Naive thymus-derived CD4-positive, alpha-beta T cell (primary cell): ENCODE results near the gene MIEF2. TPM values are rescaled to one million over a fixed set of nuclear protein-coding genes. Genes with fewer than 3 reads are reported as not detected.

ENCODE experiments used
- ATAC-seq: fragments of 150-1000 bp; cut with Tn5 transposase; 2 replicates; pipeline ENCODE4 v1.10.0; 2021; ENCODE audit warnings: mild to moderate bottlenecking, moderate library complexity
- CTCF ChIA-PET: fragments of 350-600 bp; sonication (Branson Sonifier 250); formaldehyde crosslinking; loops from one replicate; lab custom pipeline; 2021; ENCODE audit warnings: antibody characterized with exemption; lab: Charles Lee
- POLR2A ChIA-PET: fragments of 350-600 bp; sonication (Branson Sonifier 250); formaldehyde crosslinking; loops from one replicate; lab custom pipeline; 2021; ENCODE audit warnings: antibody characterized with exemption, inconsistent platforms; lab: Charles Lee
- DNase-seq, 9 donors: peaks; one replicate each; pipeline versions ENCODE4 v3.0.0 to v3.0.0-alpha.2; 2020 to 2022; ENCODE audit warnings: mixed read lengths in 1 of 9
- H3K27ac ChIP-seq: one replicate; pipeline ENCODE4 v1.7.0; 2013; ENCODE audit warnings: mild to moderate bottlenecking, low read depth, low read length, moderate library complexity
- H3K27me3 ChIP-seq, 2 donors: one replicate each; pipeline ENCODE4 v1.7.0; 2013; ENCODE audit warnings: low read length in 2 of 2, mild to moderate bottlenecking in 2 of 2, moderate library complexity in 2 of 2; ENCODE audit not compliant: control insufficient read depth in 2 of 2, insufficient read depth in 2 of 2
- H3K36me3 ChIP-seq, 3 experiments: 1 replicate in 2 of 3; 2 replicates in 1 of 3; pipeline ENCODE4 v1.7.0; 2013; ENCODE audit warnings: low read length in 3 of 3, mild to moderate bottlenecking in 3 of 3, moderate library complexity in 1 of 3; ENCODE audit not compliant: insufficient read depth in 3 of 3, control insufficient read depth in 2 of 3
- H3K4me1 ChIP-seq, 2 donors: one replicate each; pipeline ENCODE4 v1.7.0; 2013; ENCODE audit warnings: low read length in 2 of 2, mild to moderate bottlenecking in 2 of 2, moderate library complexity in 1 of 2; ENCODE audit not compliant: control insufficient read depth in 2 of 2, insufficient read depth in 2 of 2
- H3K4me3 ChIP-seq: 2 replicates; pipeline ENCODE4 v1.7.0; 2013; ENCODE audit warnings: mild to moderate bottlenecking, low read length
- H3K9me3 ChIP-seq, 3 experiments: 1 replicate in 2 of 3; 2 replicates in 1 of 3; pipeline ENCODE4 v1.7.0; 2013; ENCODE audit warnings: low read length in 3 of 3; ENCODE audit not compliant: control insufficient read depth in 2 of 3
- H3K27ac Mint-ChIP-seq, 9 donors: one replicate each; pipeline ENCODE4 v1.8.0; 2020 to 2022; ENCODE audit warnings: mixed read lengths in 9 of 9, mild to moderate bottlenecking in 8 of 9, moderate library complexity in 5 of 9, inconsistent platforms in 2 of 9
- H3K27me3 Mint-ChIP-seq, 5 donors: one replicate each; pipeline ENCODE4 v1.8.0; 2021 to 2022; ENCODE audit warnings: mixed read lengths in 5 of 5, mild to moderate bottlenecking in 1 of 5
- H3K36me3 Mint-ChIP-seq, 5 donors: one replicate each; pipeline ENCODE4 v1.8.0; 2020 to 2022; ENCODE audit warnings: mixed read lengths in 5 of 5, mild to moderate bottlenecking in 3 of 5, inconsistent platforms in 1 of 5
- H3K4me1 Mint-ChIP-seq, 7 donors: one replicate each; pipeline ENCODE4 v1.8.0; 2020 to 2022; ENCODE audit warnings: mixed read lengths in 7 of 7, mild to moderate bottlenecking in 3 of 7, inconsistent platforms in 1 of 7
- H3K4me3 Mint-ChIP-seq, 10 donors: one replicate each; pipeline ENCODE4 v1.8.0; 2020 to 2022; ENCODE audit warnings: mild to moderate bottlenecking in 10 of 10, mixed read lengths in 10 of 10, moderate library complexity in 6 of 10, inconsistent platforms in 2 of 10
- H3K9me3 Mint-ChIP-seq, 11 donors: one replicate each; pipeline ENCODE4 v1.8.0; 2020 to 2022; ENCODE audit warnings: mixed read lengths in 11 of 11, mild to moderate bottlenecking in 4 of 11, inconsistent platforms in 1 of 11, moderate library complexity in 1 of 11
- intact Hi-C, 2 donors: fragments of 100-400 bp; cut with micrococcal nuclease; formaldehyde crosslinking; loops; one replicate each; pipeline ENCODE4 v1.15.1; 2023
- polyA plus RNA-seq, 2 donors: library from polyadenylated mRNA; unstranded; fragments of 300-500 nt; fragmentation: Illumina TruSeq; gene quantifications; one replicate each; pipeline ENCODE4 v1.2.3, GENCODE V29; 2021
- total RNA-seq, 6 experiments: library from RNA in 5 of 6; stranded (reverse) in 5 of 6; gene quantifications; 1 replicate in 5 of 6; 2 replicates in 1 of 6; pipeline ENCODE4 v1.2.3 and lab custom pipeline; 2021 to 2026

The MIEF2 gene
- total and polyA plus RNA-seq, 7 experiments from 2014 or later = 6.5 to 22.5 (median 15.1) TPM

- Mint-ChIP-seq H3K4me1 (peaks cover 11 to 29% (median 21%) of the 10 kb centered on the region in 7 donors), H3K27me3 (no peaks in the 10 kb centered on the region), H3K36me3 (peaks cover under 1 to 17% (median 5%) of the 10 kb centered on the region in 5 donors), H3K27ac (no peak overlapping the region), H3K9me3 (no peaks in the 10 kb centered on the region), H3K4me3 (no peak overlapping the region)
- H3K36me3 ChIP-seq = peaks cover 5 to 80% (median 16%) of the 10 kb centered on the region in 3 experiments
- ATAC-seq (no peak), DNase-seq (no peak)
- peaks cover 9 to 21% of the 10 kb centered on the region in 2 donors for H3K4me1 ChIP-seq
- no peaks in the 10 kb centered on the region for H3K9me3 ChIP-seq
- intact Hi-C loops = no loop called here
- H3K4me3 ChIP-seq = no peak overlapping the region
- no peak overlapping the region for H3K27ac ChIP-seq
- no peaks in the 10 kb centered on the region for H3K27me3 ChIP-seq
- POLR2A ChIA-PET = no interaction called here
- CTCF ChIA-PET = interaction anchor here (1.0 kb wide), 1 partner anchor 15 kb away, joined by 3 read pairs; no protein-coding TSS in a partner anchor
Observed at GRCh38 chr17:18253187-18253884, 7.1 kb upstream of the MIEF2 start.

GRCh38 chr17:18253947-18254821 is 6.3 kb upstream of the MIEF2 start:
- H3K4me3 Mint-ChIP-seq = no peak overlapping the region
- no peaks in the 10 kb centered on the region for H3K27me3 Mint-ChIP-seq
- H3K27ac Mint-ChIP-seq = no peak overlapping the region
- POLR2A ChIA-PET = no interaction called here
- peaks cover 0 to 16% (median 5%) of the 10 kb centered on the region in 5 donors for H3K36me3 Mint-ChIP-seq
- intact Hi-C loops = no loop called here
- peaks cover 11 to 33% (median 21%) of the 10 kb centered on the region in 7 donors for H3K4me1 Mint-ChIP-seq
- Histone ChIP-seq H3K9me3 (no peaks in the 10 kb centered on the region), H3K27ac (no peak overlapping the region), H3K27me3 (no peaks in the 10 kb centered on the region), H3K4me3 (no peak overlapping the region), H3K4me1 (peaks cover 13 to 21% of the 10 kb centered on the region in 2 donors), H3K36me3 (peaks cover 5 to 72% (median 8%) of the 10 kb centered on the region in 3 experiments)
- ATAC-seq (no peak), DNase-seq (no peak)
- CTCF ChIA-PET = interaction anchor here (1.0 kb wide), 1 partner anchor 14 kb away, joined by 3 read pairs; no protein-coding TSS in a partner anchor
- no peaks in the 10 kb centered on the region for H3K9me3 Mint-ChIP-seq

GRCh38 chr17:18254888-18255649 is 5.4 kb upstream of the MIEF2 start:
- peaks cover 19 to 27% of the 10 kb centered on the region in 2 donors for H3K4me1 ChIP-seq
- no peak overlapping the region for H3K27ac ChIP-seq
- CTCF ChIA-PET = no interaction called here
- DNase-seq = no peak
- Mint-ChIP-seq H3K27ac (no peak overlapping the region), H3K9me3 (peaks cover 0 to 2% (median 0%) of the 10 kb centered on the region in 11 donors), H3K4me3 (peak overlapping the region in 1 of 10 donors; percentile 28), H3K4me1 (peaks cover 11 to 39% (median 27%) of the 10 kb centered on the region in 7 donors), H3K27me3 (no peaks in the 10 kb centered on the region), H3K36me3 (peaks cover 0 to 13% (median 4%) of the 10 kb centered on the region in 5 donors)
- H3K9me3 ChIP-seq = no peaks in the 10 kb centered on the region
- H3K27me3 ChIP-seq = no peaks in the 10 kb centered on the region
- peaks cover 5 to 67% (median 8%) of the 10 kb centered on the region in 3 experiments for H3K36me3 ChIP-seq
- no peak for ATAC-seq
- POLR2A ChIA-PET = interaction anchor here (1.3 kb wide), 1 partner anchor 10 kb away, joined by 4 read pairs; no protein-coding TSS in a partner anchor
- intact Hi-C loops = no loop called here
- no peak overlapping the region for H3K4me3 ChIP-seq

- peaks cover 0 to 8% (median 0%) of the 10 kb centered on the region in 5 donors for H3K36me3 Mint-ChIP-seq
- Histone ChIP-seq H3K36me3 (peaks cover 5 to 55% (median 8%) of the 10 kb centered on the region in 3 experiments), H3K27me3 (no peaks in the 10 kb centered on the region), H3K4me1 (peaks cover 24 to 33% of the 10 kb centered on the region in 2 donors), H3K9me3 (no peaks in the 10 kb centered on the region), H3K27ac (peak overlapping the region; percentile 84), H3K4me3 (no peak overlapping the region)
- H3K9me3 Mint-ChIP-seq = peaks cover 0 to 2% (median 0%) of the 10 kb centered on the region in 11 donors
- ChIA-PET POLR2A (interaction anchor here (0.5 kb wide), 1 partner anchor 226 kb away, joined by 4 read pairs; no protein-coding TSS in a partner anchor), CTCF (interaction anchor here (1.7 kb wide), 1 partner anchor 8 kb away, joined by 4 read pairs; no protein-coding TSS in a partner anchor)
- intact Hi-C loops = no loop called here
- H3K27me3 Mint-ChIP-seq = no peaks in the 10 kb centered on the region
- peak overlapping the region in 7 of 10 donors; percentile 20 to 98 (median 96) for H3K4me3 Mint-ChIP-seq
- ATAC-seq (no peak), DNase-seq (no peak)
- peak overlapping the region in 4 of 9 donors; percentile 13 to 89 (median 68) for H3K27ac Mint-ChIP-seq
- peaks cover 11 to 43% (median 27%) of the 10 kb centered on the region in 7 donors for H3K4me1 Mint-ChIP-seq
Observed at GRCh38 chr17:18256351-18256750, 4.1 kb upstream of the MIEF2 start.

- intact Hi-C loops = no loop called here
- CTCF ChIA-PET = interaction anchor here (1.7 kb wide), 1 partner anchor 8 kb away, joined by 4 read pairs; no protein-coding TSS in a partner anchor
- POLR2A ChIA-PET = interaction anchor here (1.1 kb wide), 1 partner anchor 33 kb away, joined by 3 read pairs; no protein-coding TSS in a partner anchor
- Mint-ChIP-seq H3K4me1 (peaks cover 11 to 48% (median 31%) of the 10 kb centered on the region in 7 donors), H3K27ac (peak overlapping the region in 6 of 9 donors; percentile 48 to 91 (median 82)), H3K9me3 (peaks cover 0 to 2% (median 0%) of the 10 kb centered on the region in 11 donors), H3K36me3 (peaks cover 0 to 8% (median 0%) of the 10 kb centered on the region in 5 donors), H3K4me3 (peak overlapping the region; percentile 93 to 98 (median 96)), H3K27me3 (no peaks in the 10 kb centered on the region)
- H3K4me3 ChIP-seq = peak overlapping the region; percentile 79
- ATAC-seq = no peak
- no peaks in the 10 kb centered on the region for H3K27me3 ChIP-seq
- H3K9me3 ChIP-seq = no peaks in the 10 kb centered on the region
- H3K27ac ChIP-seq = peak overlapping the region; percentile 84
- H3K36me3 ChIP-seq = peaks cover 5 to 50% (median 8%) of the 10 kb centered on the region in 3 experiments
- H3K4me1 ChIP-seq = peaks cover 28 to 38% of the 10 kb centered on the region in 2 donors
- no peak for DNase-seq
Observed at GRCh38 chr17:18256776-18257175, 3.7 kb upstream of the MIEF2 start.
